Heart left ventricle (tissue), 16 donors: ENCODE measurements around the gene FBXO9. TPM values are rescaled to one million over a fixed set of nuclear protein-coding genes. Genes with fewer than 3 reads are reported as not detected.
"Not testable (repeated sequence)": the region's sequence is repeated elsewhere in the genome, so short reads cannot be mapped to it uniquely, and the experiment has no call there.

Experiments used
- ATAC-seq, 4 donors: fragments of 200-7000 bp; cut with Tn5 transposase; one replicate each; pipeline ENCODE4 v1.9.1; 2020 to 2022; ENCODE audit warnings: moderate library complexity in 4 of 4, mild to moderate bottlenecking in 3 of 4, moderate number of reproducible peaks in 1 of 4
- DNase-seq, 5 donors: peaks; one replicate each; pipeline ENCODE4 v3.0.0-alpha.2; 2020
- H3K27ac ChIP-seq, 12 donors: fragments of 200-600 bp; sonication (generic) in 4 of 12; one replicate each; pipeline versions ENCODE4 v1.5.0 to v1.8.0; 2016 to 2022; ENCODE audit warnings: mild to moderate bottlenecking in 2 of 12
- H3K27me3 ChIP-seq, 9 donors: fragments of 200-600 bp; sonication (generic) in 2 of 9; one replicate each; pipeline versions ENCODE4 v1.5.1 to v1.8.0; 2016 to 2022; ENCODE audit warnings: mild to moderate bottlenecking in 3 of 9
- H3K36me3 ChIP-seq, 9 donors: fragments of 200-600 bp; sonication (generic) in 2 of 9; one replicate each; pipeline versions ENCODE4 v1.5.0 to v1.8.0; 2018 to 2022; ENCODE audit warnings: mild to moderate bottlenecking in 2 of 9
- H3K4me1 ChIP-seq, 12 donors: fragments of 200-600 bp; sonication (generic) in 4 of 12; one replicate each; pipeline versions ENCODE4 v1.5.0 to v1.8.0; 2016 to 2022; ENCODE audit warnings: mild to moderate bottlenecking in 3 of 12
- H3K4me3 ChIP-seq, 12 donors: fragments of 200-600 bp; sonication (generic) in 4 of 12; one replicate each; pipeline versions ENCODE4 v1.5.0 to v1.8.0; 2017 to 2022; ENCODE audit warnings: mild to moderate bottlenecking in 9 of 12, moderate library complexity in 4 of 12
- H3K9me3 ChIP-seq, 12 donors: fragments of 200-600 bp; sonication (generic) in 4 of 12; one replicate each; pipeline versions ENCODE4 v1.5.0 to v1.8.0; 2016 to 2022; ENCODE audit warnings: mild to moderate bottlenecking in 1 of 12
- CTCF ChIP-seq, 12 donors: fragments of 200-600 bp; sonication (generic) in 4 of 12; IDR thresholded peaks; one replicate each; pipeline versions ENCODE4 v1.5.0 to v1.8.0; 2018 to 2022; ENCODE audit warnings: antibody characterized with exemption in 12 of 12, mild to moderate bottlenecking in 5 of 12
- POLR2A ChIP-seq, 2 donors: fragments of 450-650 bp; IDR thresholded peaks; one replicate each; pipeline ENCODE4 v1.6.1; 2017; ENCODE audit warnings: antibody characterized with exemption in 2 of 2, mild to moderate bottlenecking in 2 of 2, moderate library complexity in 2 of 2
- WGBS, 4 donors: extraction: QIAGEN DNeasy Blood & Tissue Kit in 2 of 4; methylation state at CpG; one replicate each; pipeline versions ENCODE4 v1.1.5 to v1.1.7; 2013 to 2018; 5-methylcytosine and 5-hydroxymethylcytosine counted together
- intact Hi-C, 10 donors: fragments of 100-400 bp; cut with DNase I; formaldehyde crosslinking; loops; one replicate each; pipeline versions ENCODE4 v1.11.1 to v1.14.2; 2022
- polyA plus RNA-seq, 2 donors: library from polyadenylated mRNA; stranded (reverse); fragments of 200-250 nt; gene quantifications; one replicate each; pipeline ENCODE4 v1.2.3, GENCODE V29; 2013
- total RNA-seq, 9 donors: library from RNA; depleted of rRNA in 2 of 9; stranded (reverse); fragments of >200 nt in 2 of 9; fragmentation: NEBNext Ultra II Directional in 3 of 9; extraction: Animal tissue kit (Norgen Biotek cat#: 25700) in 3 of 9; gene quantifications; one replicate each; pipeline versions ENCODE4 v1.1.0 to v1.2.4, GENCODE V29; 2016 to 2023
- donor health status: ischemic (EF 13 %, LVEDD 7.1; RV severe dilation, severe dysfunction).
- donor health status: healthy with polysubstance abuse.
- donor health status: DM: no; HTN: yes; CAD: no.
- donor health status: DM: no; HTN: no; CAD: no.
- donor health status: ischemic (EF 25% LVEDD 6.9; RV normal size, moderate dysfunction).
- donor health status: ischemic (EF 25% LVEDD 5.7; RV mildly dilated, moderate dysfunction).
- donor health status: healthy.
- donor health status: DM: yes; HTN: yes; CAD: no.
- donor health status: ischemic (EF 35%, LVEDD 5.7; RV mildly dilated, moderate dysfunction).
- donor health status: nonischemic (EF 11% LVEDD 7.7; RV severe dilation, severe dysfunction).
- donor health status: DM: yes; HTN: yes; CAD: no.
- donor health status: PGD.
- donor health status: ischemic (EF 29% LVEDD 5.4; RV normal size, mild dysfunction).
- donor health status: nonischemic (EF 23%, LVEDD 6.1; RV moderate dilation, normal function).

The FBXO9 gene
- total and polyA plus RNA-seq, 11 donors = 9.0 to 98.9 (median 69.7) TPM

GRCh38 chr6:53059648-53060589, 5.3 kb upstream of the FBXO9 start:
- TF ChIP-seq POLR2A (IDR thresholded peaks at IDR 0.05) (no peak), CTCF (IDR thresholded peaks at IDR 0.05) (no peak)
- DNase-seq = no peak
- H3K4me1 ChIP-seq = peaks cover 2 to 71% (median 54%) of the 10 kb centered on the region in 12 donors
- peak overlapping the region in 10 of 12 donors; percentile 86 to 98 (median 94) for H3K27ac ChIP-seq
- peak overlapping the region in 11 of 12 donors; percentile 70 to 94 (median 85) for H3K4me3 ChIP-seq
- intact Hi-C loops = loop anchor here in 2 of 10 donors (5.0 to 10.0 kb wide), 2 partner anchors 178 to 245 kb away; no protein-coding TSS in a partner anchor
- ATAC-seq = no peak
- no peaks in the 10 kb centered on the region for H3K27me3 ChIP-seq
- 22 to 33% (median 24%) methylated on average over 3 of the region's 3 CpGs for WGBS, 4 donors
- H3K36me3 ChIP-seq = no peaks in the 10 kb centered on the region
- no peaks in the 10 kb centered on the region for H3K9me3 ChIP-seq

GRCh38 chr6:53062169-53062539, 3.0 kb upstream of the FBXO9 start:
- DNase-seq (no peak), ATAC-seq (no peak)
- H3K36me3 ChIP-seq = no peaks in the 10 kb centered on the region
- no peak for TF ChIP-seq POLR2A (IDR thresholded peaks at IDR 0.05)
- no peak for TF ChIP-seq CTCF (IDR thresholded peaks at IDR 0.05)
- peak overlapping the region; percentile 86 to 98 (median 94) for H3K27ac ChIP-seq
- peaks cover 7 to 61% (median 54%) of the 10 kb centered on the region in 12 donors for H3K4me1 ChIP-seq
- peak overlapping the region; percentile 52 to 94 (median 84) for H3K4me3 ChIP-seq
- intact Hi-C loops = no loop called here
- 22 to 27% (median 24%) methylated on average over 5 of the region's 5 CpGs for WGBS, 4 donors
- no peaks in the 10 kb centered on the region for H3K9me3 ChIP-seq
- H3K27me3 ChIP-seq = no peaks in the 10 kb centered on the region

- intact Hi-C loops, H3K9me3 ChIP-seq, ATAC-seq, H3K36me3 ChIP-seq, H3K27me3 ChIP-seq, DNase-seq: not testable (repeated sequence)
- H3K27ac ChIP-seq = peak overlapping the region in 7 of 12 donors; percentile 76 to 96 (median 90)
- 68 to 70% (median 69%) methylated on average over 16 of the region's 16 CpGs for WGBS, 4 donors
- peak overlapping the region in 9 of 12 donors; percentile 72 to 96 (median 91) for H3K4me3 ChIP-seq
- H3K4me1 ChIP-seq = peaks cover 4 to 62% (median 42%) of the 10 kb centered on the region in 12 donors
Observed at GRCh38 chr6:53064255-53064654, 949 bp upstream of the FBXO9 start.

- peak overlapping the region; percentile 66 to 96 (median 87) for H3K4me3 ChIP-seq
- no peaks in the 10 kb centered on the region for H3K9me3 ChIP-seq
- no peak for TF ChIP-seq POLR2A (IDR thresholded peaks at IDR 0.05)
- peak in 4 of 12 donors; percentile 6 to 32 (median 13) for TF ChIP-seq CTCF (IDR thresholded peaks at IDR 0.05)
- H3K4me1 ChIP-seq = peaks cover 4 to 59% (median 38%) of the 10 kb centered on the region in 12 donors
- peak overlapping the region; percentile 76 to 96 (median 92) for H3K27ac ChIP-seq
- 0 to 1% (median 0%) methylated on average over 16 to 26 of the region's 26 CpGs for whole genome bisulfite sequencing, 4 donors
- H3K36me3 ChIP-seq = peaks cover 0 to 10% (median 0%) of the 10 kb centered on the region in 9 donors
- intact Hi-C loops = loop anchor here in 1 of 10 donors (5.0 kb wide), 1 partner anchor 487 kb away; the partner anchor contains the start of gene TRAM2
- DNase-seq = peak; percentile 97 to 98 (median 97)
- no peaks in the 10 kb centered on the region for H3K27me3 ChIP-seq
- peak; percentile 90 to 94 (median 91) for ATAC-seq
Observed at GRCh38 chr6:53064726-53065265, 408 bp upstream of the FBXO9 start.
